Stimulated activated CD8-positive, alpha-beta memory T cell treated with anti-CD3 and anti-CD28 coated beads, Interleukin-7, amount 100 ng/mL, for 24 hours (primary cell): Measurements from ENCODE around the gene OSGIN1.

Experiments used
- DNase-seq: peaks from one replicate; pipeline ENCODE4 v3.0.0-alpha.2; 2020; ENCODE audit warnings: low read depth

OSGIN1 gene

GRCh38 chr16:84000989-84001642, 48.1 kb downstream of the OSGIN1 start:
- DNase-seq, result no peak

GRCh38 chr16:84001726-84002125, 48.7 kb downstream of the OSGIN1 start:
- DNase-seq, result no peak

- DNase-seq, result no peak
Measured at GRCh38 chr16:84003038-84003437, 50.0 kb downstream of the OSGIN1 start.

- DNase-seq, result no peak
Measured at GRCh38 chr16:84004442-84004841, 51.4 kb downstream of the OSGIN1 start.

- DNase-seq, result no peak
Measured at GRCh38 chr16:84005391-84005790, 52.4 kb downstream of the OSGIN1 start.

GRCh38 chr16:84007520-84007919, 54.5 kb downstream of the OSGIN1 start:
- DNase-seq, result no peak

GRCh38 chr16:84007965-84008364, 54.9 kb downstream of the OSGIN1 start:
- no peak for DNase-seq

- no peak for DNase-seq
Measured at GRCh38 chr16:84009282-84009681, 56.2 kb downstream of the OSGIN1 start.

GRCh38 chr16:84013787-84014569, 60.9 kb downstream of the OSGIN1 start:
- DNase-seq, result peak; percentile 21

- no peak for DNase-seq
Measured at GRCh38 chr16:84014570-84015327, 61.7 kb downstream of the OSGIN1 start.

GRCh38 chr16:84015399-84015798, 62.4 kb downstream of the OSGIN1 start:
- DNase-seq, result no peak
